ENCODE results near the gene ATF7.

DNA sequence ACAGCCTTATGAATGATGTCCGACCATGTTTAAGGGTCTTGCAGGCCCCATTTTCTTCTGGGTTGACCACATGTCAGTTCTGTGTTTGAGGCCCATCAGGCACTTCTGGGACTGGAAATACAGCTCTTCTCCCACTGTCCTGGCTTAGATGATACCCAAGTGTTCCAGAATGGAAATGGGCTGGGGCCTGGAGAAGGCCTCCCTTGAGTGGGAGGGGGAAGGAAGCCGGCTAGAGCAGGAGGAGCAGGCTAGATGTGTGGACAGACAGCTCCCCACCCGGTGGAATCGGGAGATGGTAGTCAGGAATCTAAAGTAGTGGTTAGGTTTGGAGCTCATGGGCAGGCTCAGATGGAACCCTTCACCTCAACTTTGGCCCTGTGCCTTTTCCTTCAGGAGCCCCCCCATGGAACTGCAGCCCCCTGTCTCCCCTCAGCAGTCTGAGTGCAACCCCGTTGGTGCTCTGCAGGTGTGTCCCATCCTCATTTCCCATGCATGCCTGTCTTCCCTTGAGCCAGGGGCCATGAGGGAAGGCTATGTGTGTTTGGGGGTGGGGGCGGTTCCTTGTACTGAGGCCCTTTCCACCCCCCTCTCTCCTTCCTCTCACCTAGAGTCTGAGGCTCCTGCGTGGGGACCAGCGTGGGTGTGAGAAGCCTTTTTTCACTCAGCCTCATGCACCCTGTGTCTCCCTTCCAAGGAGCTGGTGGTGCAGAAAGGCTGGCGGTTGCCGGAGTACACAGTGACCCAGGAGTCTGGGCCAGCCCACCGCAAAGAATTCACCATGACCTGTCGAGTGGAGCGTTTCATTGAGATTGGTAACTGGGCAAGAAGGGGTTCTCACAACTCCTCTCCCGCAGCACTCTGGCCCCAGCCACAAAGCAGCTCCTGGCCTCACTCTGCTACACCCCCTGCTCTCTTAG, 121.9 kb downstream of the ATF7 start:
- TF ChIP-seq, protein P1, sequence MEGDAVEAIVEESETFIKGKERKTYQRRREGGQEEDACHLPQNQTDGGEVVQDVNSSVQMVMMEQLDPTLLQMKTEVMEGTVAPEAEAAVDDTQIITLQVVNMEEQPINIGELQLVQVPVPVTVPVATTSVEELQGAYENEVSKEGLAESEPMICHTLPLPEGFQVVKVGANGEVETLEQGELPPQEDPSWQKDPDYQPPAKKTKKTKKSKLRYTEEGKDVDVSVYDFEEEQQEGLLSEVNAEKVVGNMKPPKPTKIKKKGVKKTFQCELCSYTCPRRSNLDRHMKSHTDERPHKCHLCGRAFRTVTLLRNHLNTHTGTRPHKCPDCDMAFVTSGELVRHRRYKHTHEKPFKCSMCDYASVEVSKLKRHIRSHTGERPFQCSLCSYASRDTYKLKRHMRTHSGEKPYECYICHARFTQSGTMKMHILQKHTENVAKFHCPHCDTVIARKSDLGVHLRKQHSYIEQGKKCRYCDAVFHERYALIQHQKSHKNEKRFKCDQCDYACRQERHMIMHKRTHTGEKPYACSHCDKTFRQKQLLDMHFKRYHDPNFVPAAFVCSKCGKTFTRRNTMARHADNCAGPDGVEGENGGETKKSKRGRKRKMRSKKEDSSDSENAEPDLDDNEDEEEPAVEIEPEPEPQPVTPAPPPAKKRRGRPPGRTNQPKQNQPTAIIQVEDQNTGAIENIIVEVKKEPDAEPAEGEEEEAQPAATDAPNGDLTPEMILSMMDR (IDR thresholded peaks at IDR 0.05), result no peak
- TF ChIP-seq POLR2A (IDR thresholded peaks at IDR 0.05), result no peak
